ENCODE data around the gene ZFP69B.

Gene ZFP69B

DNA sequence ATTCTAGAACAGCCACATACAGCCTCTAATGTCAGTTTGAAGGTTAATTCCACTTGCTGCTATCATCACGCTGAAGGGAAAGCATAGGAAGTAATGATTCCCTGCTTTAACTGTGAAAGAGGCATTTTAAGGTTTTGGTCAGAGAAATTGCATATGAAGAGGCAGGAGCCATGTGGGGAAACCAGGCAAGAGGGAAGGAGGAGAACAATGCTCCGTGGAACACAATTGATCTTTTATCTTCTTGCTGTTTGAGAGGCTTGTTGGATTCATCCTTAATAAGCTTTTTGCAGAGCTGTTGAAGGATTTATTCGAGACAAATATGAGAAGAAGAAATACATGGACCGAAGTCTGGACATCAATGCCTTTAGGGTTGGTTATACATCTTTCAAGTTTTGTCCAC, 40.8 kb upstream of the ZFP69B start:
- no peak overlapping the region for H4K5ac ChIP-seq (ENCODE audit: low read length)
- H3K27me3 ChIP-seq (ENCODE audit: insufficient read depth, low read length, poor library complexity), result no peaks in the 10 kb centered on the region
- WGBS (ENCODE audit: extremely low coverage, insufficient coverage, low lambda C conversion rate), result no CpG with 5 or more reads among the region's 4 CpGs
- H3K9ac ChIP-seq (ENCODE audit: low read length), result no peak overlapping the region
- no peak overlapping the region for H3K23ac ChIP-seq (ENCODE audit: low read length)
- no peaks in the 10 kb centered on the region for H3K36me3 ChIP-seq (ENCODE audit: control insufficient read depth, insufficient read depth, low read length)
- H2BK120ac ChIP-seq (ENCODE audit: low read depth, low read length), result no peak overlapping the region
- H3K4me1 ChIP-seq (ENCODE audit: control insufficient read depth, low read depth, low read length), result no peaks in the 10 kb centered on the region
- no peak overlapping the region for H3K27ac ChIP-seq (ENCODE audit: low read depth, low read length)
- no peak overlapping the region for H3K18ac ChIP-seq (ENCODE audit: low read length)
- H3K79me1 ChIP-seq (ENCODE audit: low read length), result no peaks in the 10 kb centered on the region
- H2BK5ac ChIP-seq (ENCODE audit: low read length), result no peak overlapping the region
- H3K79me2 ChIP-seq (ENCODE audit: control insufficient read depth, insufficient read depth, low read length), result no peaks in the 10 kb centered on the region
- H4K8ac ChIP-seq (ENCODE audit: low read depth, low read length), result no peak overlapping the region
- DNase-seq, result no peak
- H3K4me3 ChIP-seq (ENCODE audit: low read length), result no peak overlapping the region
- no peak overlapping the region for H2AK5ac ChIP-seq (ENCODE audit: low read length)
- no peak overlapping the region for H3K4me2 ChIP-seq (ENCODE audit: low read length)
- H3K4ac ChIP-seq (ENCODE audit: low read depth, low read length), result no peak overlapping the region
- H3K56ac ChIP-seq (ENCODE audit: low read length), result no peak overlapping the region
- H2BK15ac ChIP-seq (replicated peaks; ENCODE audit: low read depth), result no peak overlapping the region

DNA sequence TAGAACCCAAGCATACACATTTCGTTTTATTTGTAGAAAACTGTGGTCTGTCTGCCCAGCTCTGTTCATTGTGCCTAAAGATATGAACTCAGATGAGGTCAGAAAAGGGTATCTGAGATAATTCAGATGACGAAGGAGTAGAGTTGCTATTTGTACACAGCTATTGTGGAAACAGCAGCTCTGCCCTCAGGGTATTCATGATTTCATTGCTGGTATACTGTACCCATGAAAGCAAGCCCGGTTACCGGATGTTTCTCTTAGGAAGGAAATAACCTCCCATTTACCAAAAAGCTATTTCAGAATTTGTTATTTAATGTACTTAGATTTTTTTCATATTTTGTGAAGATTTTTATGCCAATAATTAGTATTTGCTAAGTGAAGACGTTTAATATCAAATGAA, 39.0 kb upstream of the ZFP69B start:
- Histone ChIP-seq H3K4me3 (ENCODE audit: low read length) (no peak overlapping the region), H2BK15ac (replicated peaks; ENCODE audit: low read depth) (no peak overlapping the region), H3K23ac (ENCODE audit: low read length) (no peak overlapping the region), H3K79me2 (ENCODE audit: control insufficient read depth, insufficient read depth, low read length) (no peaks in the 10 kb centered on the region), H3K27me3 (ENCODE audit: insufficient read depth, low read length, poor library complexity) (no peaks in the 10 kb centered on the region), H2BK120ac (ENCODE audit: low read depth, low read length) (no peak overlapping the region), H4K8ac (ENCODE audit: low read depth, low read length) (no peak overlapping the region), H3K4me2 (ENCODE audit: low read length) (no peak overlapping the region), H3K4ac (ENCODE audit: low read depth, low read length) (no peak overlapping the region), H2BK5ac (ENCODE audit: low read length) (no peak overlapping the region), H3K4me1 (ENCODE audit: control insufficient read depth, low read depth, low read length) (no peaks in the 10 kb centered on the region), H4K5ac (ENCODE audit: low read length) (no peak overlapping the region), H3K36me3 (ENCODE audit: control insufficient read depth, insufficient read depth, low read length) (no peaks in the 10 kb centered on the region), H3K79me1 (ENCODE audit: low read length) (no peaks in the 10 kb centered on the region), H3K56ac (ENCODE audit: low read length) (no peak overlapping the region), H3K18ac (ENCODE audit: low read length) (no peak overlapping the region), H2AK5ac (ENCODE audit: low read length) (no peak overlapping the region), H3K27ac (ENCODE audit: low read depth, low read length) (no peak overlapping the region), H3K9ac (ENCODE audit: low read length) (no peak overlapping the region)
- no peak for DNase-seq
- no CpG with 5 or more reads among the region's 5 CpGs for WGBS (ENCODE audit: extremely low coverage, insufficient coverage, low lambda C conversion rate)

DNA sequence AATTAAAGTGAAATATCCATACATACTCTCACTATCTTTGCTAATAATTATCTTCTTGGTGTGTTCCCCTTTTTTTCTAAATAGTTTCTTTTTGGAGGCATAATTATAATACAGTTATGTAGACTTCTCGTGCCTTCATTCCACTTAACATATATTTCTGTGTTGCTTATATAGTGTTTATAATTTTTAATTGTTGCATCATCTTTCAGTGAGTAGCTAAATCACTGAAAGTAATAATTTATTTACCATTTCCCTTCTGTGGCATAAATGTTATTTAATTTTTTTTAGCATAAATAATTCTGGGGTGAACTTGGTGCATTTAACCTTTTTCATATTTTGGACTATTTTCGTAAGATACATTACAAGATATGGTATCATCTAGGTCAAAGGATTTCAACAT, 38.4 kb upstream of the ZFP69B start:
- Histone ChIP-seq H3K4me2 (ENCODE audit: low read length) (no peak overlapping the region), H2AK5ac (ENCODE audit: low read length) (no peak overlapping the region), H3K56ac (ENCODE audit: low read length) (no peak overlapping the region), H3K18ac (ENCODE audit: low read length) (no peak overlapping the region), H3K4me3 (ENCODE audit: low read length) (no peak overlapping the region), H2BK120ac (ENCODE audit: low read depth, low read length) (no peak overlapping the region), H4K8ac (ENCODE audit: low read depth, low read length) (no peak overlapping the region), H3K23ac (ENCODE audit: low read length) (no peak overlapping the region), H3K9ac (ENCODE audit: low read length) (no peak overlapping the region), H3K4ac (ENCODE audit: low read depth, low read length) (no peak overlapping the region), H3K27ac (ENCODE audit: low read depth, low read length) (no peak overlapping the region), H2BK15ac (replicated peaks; ENCODE audit: low read depth) (no peak overlapping the region), H3K27me3 (ENCODE audit: insufficient read depth, low read length, poor library complexity) (no peaks in the 10 kb centered on the region), H3K4me1 (ENCODE audit: control insufficient read depth, low read depth, low read length) (no peaks in the 10 kb centered on the region), H3K79me1 (ENCODE audit: low read length) (no peaks in the 10 kb centered on the region), H4K5ac (ENCODE audit: low read length) (no peak overlapping the region), H3K79me2 (ENCODE audit: control insufficient read depth, insufficient read depth, low read length) (no peaks in the 10 kb centered on the region), H3K36me3 (ENCODE audit: control insufficient read depth, insufficient read depth, low read length) (no peaks in the 10 kb centered on the region), H2BK5ac (ENCODE audit: low read length) (no peak overlapping the region)
- DNase-seq, result no peak
- WGBS (ENCODE audit: extremely low coverage, insufficient coverage, low lambda C conversion rate), result no CpG with 5 or more reads among the region's 2 CpGs

DNA sequence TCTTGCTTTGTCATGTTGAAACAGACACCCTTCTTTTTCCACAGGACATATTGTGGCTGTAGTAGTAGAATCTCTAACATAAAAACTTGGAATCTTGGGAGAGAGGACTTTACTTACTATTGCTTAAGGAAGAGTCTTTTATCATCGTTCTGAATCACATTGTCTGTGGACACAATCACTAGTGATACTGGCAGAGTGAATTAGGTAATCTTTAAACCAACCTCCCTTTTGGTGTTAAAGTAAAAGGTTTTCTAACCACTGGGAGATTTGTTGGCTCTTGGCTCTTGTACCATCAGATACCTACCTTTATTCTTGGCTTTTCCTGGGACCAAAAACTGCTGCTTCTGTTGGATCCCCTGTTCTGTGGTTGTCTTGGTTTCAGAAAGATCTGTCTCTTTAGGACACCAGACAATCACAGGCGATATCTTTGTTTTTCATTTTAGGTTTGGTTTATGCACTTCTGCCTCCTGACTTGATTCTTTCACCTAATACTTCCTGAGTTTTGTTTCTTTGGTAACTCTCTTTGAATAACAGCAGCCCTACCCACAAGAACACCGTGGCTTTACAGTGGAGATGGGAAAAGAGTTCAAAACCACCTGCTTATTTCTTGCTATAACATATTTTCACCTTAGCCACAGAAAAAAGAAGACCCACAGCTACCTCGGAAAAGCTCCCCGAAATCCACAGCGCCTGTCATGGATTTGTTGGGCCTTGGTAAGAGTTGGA, 36.6 kb upstream of the ZFP69B start:
- Histone ChIP-seq H3K18ac (ENCODE audit: low read length) (no peak overlapping the region), H3K27me3 (ENCODE audit: insufficient read depth, low read length, poor library complexity) (no peaks in the 10 kb centered on the region), H2BK120ac (ENCODE audit: low read depth, low read length) (no peak overlapping the region), H2BK15ac (replicated peaks; ENCODE audit: low read depth) (no peak overlapping the region), H3K79me1 (ENCODE audit: low read length) (no peaks in the 10 kb centered on the region), H3K56ac (ENCODE audit: low read length) (no peak overlapping the region), H3K4ac (ENCODE audit: low read depth, low read length) (no peak overlapping the region), H3K27ac (ENCODE audit: low read depth, low read length) (no peak overlapping the region), H3K23ac (ENCODE audit: low read length) (no peak overlapping the region), H3K79me2 (ENCODE audit: control insufficient read depth, insufficient read depth, low read length) (no peaks in the 10 kb centered on the region), H3K4me3 (ENCODE audit: low read length) (no peak overlapping the region), H4K5ac (ENCODE audit: low read length) (no peak overlapping the region), H4K8ac (ENCODE audit: low read depth, low read length) (no peak overlapping the region), H3K4me2 (ENCODE audit: low read length) (no peak overlapping the region), H3K4me1 (ENCODE audit: control insufficient read depth, low read depth, low read length) (no peaks in the 10 kb centered on the region), H3K36me3 (ENCODE audit: control insufficient read depth, insufficient read depth, low read length) (no peaks in the 10 kb centered on the region), H3K9ac (ENCODE audit: low read length) (no peak overlapping the region), H2BK5ac (ENCODE audit: low read length) (no peak overlapping the region), H2AK5ac (ENCODE audit: low read length) (no peak overlapping the region)
- WGBS (ENCODE audit: extremely low coverage, insufficient coverage, low lambda C conversion rate), result no CpG with 5 or more reads among the region's 6 CpGs
- no peak for DNase-seq

DNA sequence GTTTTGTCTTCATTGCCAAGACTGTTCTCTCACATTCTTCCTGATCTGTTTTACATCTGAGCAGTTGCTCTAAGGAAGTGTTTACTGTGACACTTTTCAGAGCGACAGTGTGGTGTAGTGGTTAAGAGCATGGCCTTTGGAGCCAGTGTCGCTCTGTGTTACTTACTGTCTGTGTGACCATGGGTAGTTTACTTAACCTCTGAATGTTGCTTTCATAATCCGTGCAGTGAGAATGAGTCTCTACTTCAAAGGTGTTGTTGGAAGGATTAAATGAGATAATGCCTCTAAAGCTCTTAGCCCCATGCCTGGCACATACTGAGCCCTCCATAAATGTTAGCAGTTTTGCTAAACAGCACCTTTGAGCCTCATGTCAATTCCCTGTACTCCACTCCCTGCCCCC, 35.9 kb upstream of the ZFP69B start:
- Histone ChIP-seq H2AK5ac (ENCODE audit: low read length) (no peak overlapping the region), H3K56ac (ENCODE audit: low read length) (no peak overlapping the region), H3K27me3 (ENCODE audit: insufficient read depth, low read length, poor library complexity) (no peaks in the 10 kb centered on the region), H3K4me3 (ENCODE audit: low read length) (no peak overlapping the region), H3K79me2 (ENCODE audit: control insufficient read depth, insufficient read depth, low read length) (no peaks in the 10 kb centered on the region), H3K23ac (ENCODE audit: low read length) (no peak overlapping the region), H2BK120ac (ENCODE audit: low read depth, low read length) (no peak overlapping the region), H3K4me1 (ENCODE audit: control insufficient read depth, low read depth, low read length) (no peaks in the 10 kb centered on the region), H3K27ac (ENCODE audit: low read depth, low read length) (no peak overlapping the region), H3K36me3 (ENCODE audit: control insufficient read depth, insufficient read depth, low read length) (no peaks in the 10 kb centered on the region), H4K5ac (ENCODE audit: low read length) (no peak overlapping the region), H3K4ac (ENCODE audit: low read depth, low read length) (no peak overlapping the region), H3K4me2 (ENCODE audit: low read length) (no peak overlapping the region), H2BK15ac (replicated peaks; ENCODE audit: low read depth) (no peak overlapping the region), H3K79me1 (ENCODE audit: low read length) (no peaks in the 10 kb centered on the region), H4K8ac (ENCODE audit: low read depth, low read length) (no peak overlapping the region), H3K9ac (ENCODE audit: low read length) (no peak overlapping the region), H3K18ac (ENCODE audit: low read length) (no peak overlapping the region), H2BK5ac (ENCODE audit: low read length) (no peak overlapping the region)
- WGBS (ENCODE audit: extremely low coverage, insufficient coverage, low lambda C conversion rate), result no CpG with 5 or more reads among the region's 3 CpGs
- DNase-seq, result no peak

DNA sequence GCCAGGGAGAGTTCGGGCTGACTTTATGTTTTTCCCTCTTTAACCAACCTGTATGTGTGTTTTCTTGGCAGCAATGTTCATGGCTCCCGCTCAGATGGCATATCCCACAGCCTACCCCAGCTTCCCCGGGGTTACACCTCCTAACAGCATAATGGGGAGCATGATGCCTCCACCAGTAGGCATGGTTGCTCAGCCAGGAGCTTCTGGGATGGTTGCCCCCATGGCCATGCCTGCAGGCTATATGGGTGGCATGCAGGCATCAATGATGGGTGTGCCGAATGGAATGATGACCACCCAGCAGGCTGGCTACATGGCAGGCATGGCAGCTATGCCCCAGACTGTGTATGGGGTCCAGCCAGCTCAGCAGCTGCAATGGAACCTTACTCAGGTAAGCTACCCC, 33.6 kb upstream of the ZFP69B start:
- no peak overlapping the region for H3K18ac ChIP-seq (ENCODE audit: low read length)
- no peaks in the 10 kb centered on the region for H3K79me1 ChIP-seq (ENCODE audit: low read length)
- no peak overlapping the region for H2BK15ac ChIP-seq (replicated peaks; ENCODE audit: low read depth)
- no peaks in the 10 kb centered on the region for H3K4me1 ChIP-seq (ENCODE audit: control insufficient read depth, low read depth, low read length)
- H3K36me3 ChIP-seq (ENCODE audit: control insufficient read depth, insufficient read depth, low read length), result no peaks in the 10 kb centered on the region
- no peak overlapping the region for H3K23ac ChIP-seq (ENCODE audit: low read length)
- no peak overlapping the region for H4K8ac ChIP-seq (ENCODE audit: low read depth, low read length)
- no peak overlapping the region for H2BK120ac ChIP-seq (ENCODE audit: low read depth, low read length)
- H3K79me2 ChIP-seq (ENCODE audit: control insufficient read depth, insufficient read depth, low read length), result no peaks in the 10 kb centered on the region
- no peaks in the 10 kb centered on the region for H3K27me3 ChIP-seq (ENCODE audit: insufficient read depth, low read length, poor library complexity)
- no peak overlapping the region for H3K4ac ChIP-seq (ENCODE audit: low read depth, low read length)
- no peak overlapping the region for H2AK5ac ChIP-seq (ENCODE audit: low read length)
- no peak overlapping the region for H3K56ac ChIP-seq (ENCODE audit: low read length)
- no peak overlapping the region for H2BK5ac ChIP-seq (ENCODE audit: low read length)
- DNase-seq, result no peak
- H3K4me3 ChIP-seq (ENCODE audit: low read length), result no peak overlapping the region
- no peak overlapping the region for H3K9ac ChIP-seq (ENCODE audit: low read length)
- no peak overlapping the region for H3K4me2 ChIP-seq (ENCODE audit: low read length)
- no CpG with 5 or more reads among the region's 4 CpGs for WGBS (ENCODE audit: extremely low coverage, insufficient coverage, low lambda C conversion rate)
- no peak overlapping the region for H3K27ac ChIP-seq (ENCODE audit: low read depth, low read length)
- H4K5ac ChIP-seq (ENCODE audit: low read length), result no peak overlapping the region

All from mesendoderm (in vitro differentiated cells).